HepG2 (cell line): ENCODE data around the gene CDH13. TPM values are rescaled to one million over a fixed set of nuclear protein-coding genes. Genes with fewer than 3 reads are reported as not detected.

Source experiments
- ATAC-seq: fragments of 200-7000 bp; cut with Tn5 transposase; 3 replicates; pipeline ENCODE4 v1.9.1; 2020; ENCODE audit warnings: mild to moderate bottlenecking, moderate library complexity
- BruUV-seq: library from RNA; stranded (reverse); fragments of 400-500 nt; replicated peaks from 2 replicates; lab custom pipeline; 2021; lab: Mats Ljungman, UMichigan
- CTCF ChIA-PET: fragments of 300-600 bp; formaldehyde crosslinking; extraction: SDS; loops from one replicate; lab custom pipeline; 2021; ENCODE audit warnings: low total read pairs, inconsistent platforms, low intra/inter-chr PET ratio; lab: Yijun Ruan, JAX
- POLR2A ChIA-PET: fragments of 350-600 bp; sonication (Branson Sonifier 250); formaldehyde crosslinking; loops from one replicate; lab custom pipeline; 2020; ENCODE audit warnings: antibody characterized with exemption, inconsistent platforms; lab: Yijun Ruan, JAX
- DNase-seq: peaks from one replicate; pipeline ENCODE4 v3.0.0-alpha.2; 2015; ENCODE audit warnings: low spot score
- FAIRE-seq: peaks from 3 replicates; lab custom pipeline; 2011; peaks lifted over from hg19 to GRCh38; lab: Jason Lieb, UNC
- H2AFZ ChIP-seq: one replicate; pipeline ENCODE4 v1.6.1; 2011; ENCODE audit warnings: low read length, inconsistent platforms
- H3K27ac ChIP-seq: fragments of 300-600 bp; 3 replicates; pipeline ENCODE4 v1.8.0; 2011; ENCODE audit warnings: mixed run types, mild to moderate bottlenecking, mixed read lengths, low read length, inconsistent platforms; ENCODE audit not compliant: insufficient read depth; ENCODE audit errors: extremely low read length
- H3K27me3 ChIP-seq, 2 experiments: fragments of 200-600 bp in 1 of 2; 2 replicates in 1 of 2; 3 replicates in 1 of 2; pipeline versions ENCODE4 v1.6.0 to v1.8.0; 2011; ENCODE audit warnings: low read length in 2 of 2, mild to moderate bottlenecking in 2 of 2, moderate library complexity in 2 of 2, inconsistent platforms in 1 of 2; ENCODE audit not compliant: insufficient read depth in 2 of 2, control insufficient read depth in 1 of 2
- H3K36me3 ChIP-seq, 2 experiments: fragments of 200-600 bp in 1 of 2; replicated peaks in 1 of 2; 2 replicates in 1 of 2; 3 replicates in 1 of 2; pipeline versions ENCODE4 v1.5.1 to v1.8.0; 2011; ENCODE audit warnings: low read length in 2 of 2, inconsistent platforms in 1 of 2; ENCODE audit not compliant: insufficient read depth in 2 of 2, control insufficient read depth in 1 of 2
- H3K4me1 ChIP-seq: 2 replicates; pipeline ENCODE4 v1.5.1; 2012; ENCODE audit warnings: low read length, inconsistent platforms; ENCODE audit not compliant: insufficient read depth
- H3K4me2 ChIP-seq: 2 replicates; pipeline ENCODE4 v1.6.0; 2011; ENCODE audit warnings: low read depth, low read length, inconsistent platforms
- H3K4me3 ChIP-seq, 3 experiments: fragments of 200-600 bp in 1 of 3; sonication (generic), shearing (Covaris generic) in 1 of 3; replicated peaks in 1 of 3; 2 replicates each; pipeline ENCODE4 v1.5.1; 2011 to 2016; ENCODE audit warnings: low read length in 3 of 3, inconsistent platforms in 2 of 3, low read depth in 2 of 3, mild to moderate bottlenecking in 2 of 3, control low read depth in 1 of 3, mixed read lengths in 1 of 3; ENCODE audit not compliant: insufficient read depth in 1 of 3
- H3K79me2 ChIP-seq: one replicate; pipeline ENCODE4 v1.6.1; 2011; ENCODE audit warnings: low read length, inconsistent platforms; ENCODE audit not compliant: insufficient read depth
- H3K9ac ChIP-seq: 2 replicates; pipeline ENCODE4 v1.6.0; 2011; ENCODE audit warnings: mild to moderate bottlenecking, low read depth, low read length, inconsistent platforms; ENCODE audit not compliant: insufficient read depth
- H3K9me3 ChIP-seq: 2 replicates; pipeline ENCODE4 v1.5.1; 2012; ENCODE audit warnings: mild to moderate bottlenecking, low read length
- H4K20me1 ChIP-seq: 2 replicates; pipeline ENCODE4 v1.6.0; 2011; ENCODE audit warnings: inconsistent platforms, mild to moderate bottlenecking, low read length, moderate library complexity; ENCODE audit not compliant: insufficient read depth
- MATR3 ChIP-seq: sonication (generic); formaldehyde crosslinking; IDR thresholded peaks from 2 replicates; pipeline ENCODE4 v1.4.0; 2020; ENCODE audit warnings: missing genetic modification reagents
- MIER3 ChIP-seq: IDR thresholded peaks from 2 replicates; pipeline ENCODE4 v1.6.1; 2016; ENCODE audit warnings: missing compliant biosample characterization, borderline replicate concordance
- NR3C1 ChIP-seq: sonication (generic); formaldehyde crosslinking; IDR thresholded peaks from 2 replicates; pipeline ENCODE4 v1.4.0; 2020; ENCODE audit warnings: missing genetic modification reagents
- SNAI1 ChIP-seq: sonication (generic); formaldehyde crosslinking; IDR thresholded peaks from 2 replicates; pipeline ENCODE4 v1.5.0; 2020; ENCODE audit warnings: mild to moderate bottlenecking, missing genetic modification reagents, borderline replicate concordance
- ZC3H13 ChIP-seq: sonication (generic); formaldehyde crosslinking; IDR thresholded peaks from 2 replicates; pipeline ENCODE4 v1.8.1; 2023; ENCODE audit warnings: mild to moderate bottlenecking, missing genetic modification reagents, moderate library complexity
- ZFYVE20 ChIP-seq: sonication (generic); formaldehyde crosslinking; IDR thresholded peaks from 2 replicates; pipeline ENCODE4 v1.8.0; 2023; ENCODE audit warnings: low read depth, mild to moderate bottlenecking, moderate library complexity, missing genetic modification reagents, borderline replicate concordance
- ZNF143 ChIP-seq: sonication (generic); formaldehyde crosslinking; IDR thresholded peaks from 2 replicates; pipeline ENCODE4 v1.4.0; 2020; ENCODE audit warnings: missing genetic modification reagents
- ZNF737 ChIP-seq: sonication (generic); formaldehyde crosslinking; IDR thresholded peaks from 2 replicates; pipeline ENCODE4 v1.5.0; 2020; ENCODE audit warnings: missing genetic modification reagents, mild to moderate bottlenecking, borderline replicate concordance
- ZNF879 ChIP-seq: sonication (generic); formaldehyde crosslinking; IDR thresholded peaks from 2 replicates; pipeline ENCODE4 v1.8.1; 2023; ENCODE audit warnings: missing genetic modification reagents
- WGBS: methylation state at CpG from one replicate; pipeline ENCODE4 v1.1.6; 2017; ENCODE audit warnings: low lambda C conversion rate; 5-methylcytosine and 5-hydroxymethylcytosine counted together
- in situ Hi-C: cut with HindIII; loops from 2 replicates; pipeline ENCODE4 v1.10.0; 2017; ENCODE audit warnings: low pct_unique_long_range_greater_than_20kb; ENCODE audit not compliant: extremely low pct_ligation_motif_present
- intact Hi-C: fragments of 100-400 bp; cut with micrococcal nuclease; formaldehyde crosslinking; loops from one replicate; pipeline ENCODE4 v1.10.0; 2022; ENCODE audit not compliant: unreplicated experiment
- polyA plus RNA-seq, 8 experiments: library from polyadenylated mRNA; depleted of rRNA in 3 of 8; stranded (reverse) in 7 of 8; unstranded in 1 of 8; fragments of >200 nt; fragmentation: Illumina TruSeq in 4 of 8; extraction: Trizol in 4 of 8; gene quantifications; 2 replicates each; pipeline versions ENCODE4 v1.2.1 to v1.2.3, GENCODE V29; 2011 to 2016; ENCODE audit warnings: low read depth in 4 of 8, missing spikeins in 1 of 8, mixed read lengths in 1 of 8; ENCODE audit not compliant: insufficient read depth in 1 of 8
- total RNA-seq, 5 experiments: library from RNA; depleted of rRNA; stranded (reverse); fragments of >200 nt; fragmentation: Illumina TruSeq; extraction: Trizol; gene quantifications; 2 replicates each; pipeline ENCODE4 v1.2.3, GENCODE V29; 2016; ENCODE audit warnings: low read depth in 1 of 5
- TF ChIP-seq, protein P1 (sequence below): IDR thresholded peaks from 2 replicates; pipeline ENCODE4 v1.6.1; 2016; ENCODE audit warnings: control low read depth
- TF ChIP-seq, protein P2 (sequence below): sonication (generic); formaldehyde crosslinking; IDR thresholded peaks from 2 replicates; pipeline ENCODE4 v1.5.1; 2020; ENCODE audit warnings: mild to moderate bottlenecking, missing genetic modification reagents, moderate library complexity
- TF ChIP-seq, protein P3 (sequence below): sonication (generic); formaldehyde crosslinking; IDR thresholded peaks from 2 replicates; pipeline ENCODE4 v1.8.0; 2022; ENCODE audit warnings: mild to moderate bottlenecking, missing genetic modification reagents; ENCODE audit not compliant: insufficient replicate concordance
- TF ChIP-seq, protein P4 (sequence below): sonication (generic); formaldehyde crosslinking; IDR thresholded peaks from 2 replicates; pipeline ENCODE4 v1.4.0; 2020; ENCODE audit warnings: missing genetic modification reagents; ENCODE audit errors: not compliant biosample characterization
- TF ChIP-seq, protein P5 (sequence below): sonication (generic); formaldehyde crosslinking; IDR thresholded peaks from 2 replicates; pipeline ENCODE4 v1.8.1; 2023; ENCODE audit warnings: missing genetic modification reagents, inconsistent platforms, borderline replicate concordance

Gene CDH13
- total and polyA plus RNA-seq, 2 of the 13 experiments (the other 11 are each of a cell fraction or from before 2014, with no cell fraction given): not detected

DNA sequence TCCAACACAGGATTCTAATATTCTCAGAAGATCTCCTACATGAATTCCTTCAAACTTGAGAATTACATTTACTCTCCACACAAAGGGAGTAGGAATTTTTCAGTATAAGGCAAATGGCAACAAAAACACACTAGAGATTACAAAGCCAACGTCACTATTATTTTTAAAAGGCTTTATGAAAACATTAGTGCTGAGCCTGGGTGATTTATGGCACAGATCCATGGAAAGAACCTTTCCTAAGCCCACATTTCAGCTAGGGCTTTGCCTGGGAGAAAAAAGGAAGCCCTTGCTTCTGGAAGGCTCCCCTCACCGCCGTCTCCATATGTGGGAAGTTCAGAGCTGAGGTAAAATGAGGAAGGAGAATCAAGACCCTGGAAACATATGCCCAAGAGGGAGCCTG is 681.6 kb downstream of the CDH13 start:
- 1% methylated on average over 3 of the region's 3 CpGs for WGBS
- Histone ChIP-seq H3K4me3 (no peak overlapping the region), H3K4me2 (no peak overlapping the region), H3K9me3 (no peaks in the 10 kb centered on the region), H4K20me1 (no peaks in the 10 kb centered on the region), H3K36me3 (no peaks in the 10 kb centered on the region), H3K4me1 (no peaks in the 10 kb centered on the region), H3K27ac (no peak overlapping the region), H2AFZ (no peak overlapping the region), H3K27me3 (peaks cover 0 to 9% of the 10 kb centered on the region in 2 experiments; a peak in 1 of 5 replicates), H3K9ac (no peak overlapping the region), H3K79me2 (no peaks in the 10 kb centered on the region)
- CTCF ChIA-PET: no interaction called here
- POLR2A ChIA-PET: no interaction called here
- in situ Hi-C loops (no loop called here), intact Hi-C loops (no loop called here)
- BruUV-seq: no TSS peak
- TF ChIP-seq NR3C1 (CRISPR knock-in tag) (no peak), MIER3 (CRISPR knock-in tag) (no peak), MATR3 (CRISPR knock-in tag) (no peak), ZNF879 (CRISPR knock-in tag) (no peak), ZNF737 (CRISPR knock-in tag) (no peak), ZNF143 (no peak), ZFYVE20 (CRISPR knock-in tag) (no peak), SNAI1 (no peak), ZC3H13 (CRISPR knock-in tag) (no peak)
- TF ChIP-seq, protein P1, sequence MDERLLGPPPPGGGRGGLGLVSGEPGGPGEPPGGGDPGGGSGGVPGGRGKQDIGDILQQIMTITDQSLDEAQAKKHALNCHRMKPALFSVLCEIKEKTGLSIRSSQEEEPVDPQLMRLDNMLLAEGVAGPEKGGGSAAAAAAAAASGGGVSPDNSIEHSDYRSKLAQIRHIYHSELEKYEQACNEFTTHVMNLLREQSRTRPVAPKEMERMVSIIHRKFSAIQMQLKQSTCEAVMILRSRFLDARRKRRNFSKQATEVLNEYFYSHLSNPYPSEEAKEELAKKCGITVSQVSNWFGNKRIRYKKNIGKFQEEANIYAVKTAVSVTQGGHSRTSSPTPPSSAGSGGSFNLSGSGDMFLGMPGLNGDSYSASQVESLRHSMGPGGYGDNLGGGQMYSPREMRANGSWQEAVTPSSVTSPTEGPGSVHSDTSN (CRISPR knock-in tag): no peak
- TF ChIP-seq, protein P2, sequence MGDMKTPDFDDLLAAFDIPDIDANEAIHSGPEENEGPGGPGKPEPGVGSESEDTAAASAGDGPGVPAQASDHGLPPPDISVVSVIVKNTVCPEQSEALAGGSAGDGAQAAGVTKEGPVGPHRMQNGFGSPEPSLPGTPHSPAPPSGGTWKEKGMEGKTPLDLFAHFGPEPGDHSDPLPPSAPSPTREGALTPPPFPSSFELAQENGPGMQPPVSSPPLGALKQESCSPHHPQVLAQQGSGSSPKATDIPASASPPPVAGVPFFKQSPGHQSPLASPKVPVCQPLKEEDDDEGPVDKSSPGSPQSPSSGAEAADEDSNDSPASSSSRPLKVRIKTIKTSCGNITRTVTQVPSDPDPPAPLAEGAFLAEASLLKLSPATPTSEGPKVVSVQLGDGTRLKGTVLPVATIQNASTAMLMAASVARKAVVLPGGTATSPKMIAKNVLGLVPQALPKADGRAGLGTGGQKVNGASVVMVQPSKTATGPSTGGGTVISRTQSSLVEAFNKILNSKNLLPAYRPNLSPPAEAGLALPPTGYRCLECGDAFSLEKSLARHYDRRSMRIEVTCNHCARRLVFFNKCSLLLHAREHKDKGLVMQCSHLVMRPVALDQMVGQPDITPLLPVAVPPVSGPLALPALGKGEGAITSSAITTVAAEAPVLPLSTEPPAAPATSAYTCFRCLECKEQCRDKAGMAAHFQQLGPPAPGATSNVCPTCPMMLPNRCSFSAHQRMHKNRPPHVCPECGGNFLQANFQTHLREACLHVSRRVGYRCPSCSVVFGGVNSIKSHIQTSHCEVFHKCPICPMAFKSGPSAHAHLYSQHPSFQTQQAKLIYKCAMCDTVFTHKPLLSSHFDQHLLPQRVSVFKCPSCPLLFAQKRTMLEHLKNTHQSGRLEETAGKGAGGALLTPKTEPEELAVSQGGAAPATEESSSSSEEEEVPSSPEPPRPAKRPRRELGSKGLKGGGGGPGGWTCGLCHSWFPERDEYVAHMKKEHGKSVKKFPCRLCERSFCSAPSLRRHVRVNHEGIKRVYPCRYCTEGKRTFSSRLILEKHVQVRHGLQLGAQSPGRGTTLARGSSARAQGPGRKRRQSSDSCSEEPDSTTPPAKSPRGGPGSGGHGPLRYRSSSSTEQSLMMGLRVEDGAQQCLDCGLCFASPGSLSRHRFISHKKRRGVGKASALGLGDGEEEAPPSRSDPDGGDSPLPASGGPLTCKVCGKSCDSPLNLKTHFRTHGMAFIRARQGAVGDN (CRISPR knock-in tag): no peak
- TF ChIP-seq, protein P3, sequence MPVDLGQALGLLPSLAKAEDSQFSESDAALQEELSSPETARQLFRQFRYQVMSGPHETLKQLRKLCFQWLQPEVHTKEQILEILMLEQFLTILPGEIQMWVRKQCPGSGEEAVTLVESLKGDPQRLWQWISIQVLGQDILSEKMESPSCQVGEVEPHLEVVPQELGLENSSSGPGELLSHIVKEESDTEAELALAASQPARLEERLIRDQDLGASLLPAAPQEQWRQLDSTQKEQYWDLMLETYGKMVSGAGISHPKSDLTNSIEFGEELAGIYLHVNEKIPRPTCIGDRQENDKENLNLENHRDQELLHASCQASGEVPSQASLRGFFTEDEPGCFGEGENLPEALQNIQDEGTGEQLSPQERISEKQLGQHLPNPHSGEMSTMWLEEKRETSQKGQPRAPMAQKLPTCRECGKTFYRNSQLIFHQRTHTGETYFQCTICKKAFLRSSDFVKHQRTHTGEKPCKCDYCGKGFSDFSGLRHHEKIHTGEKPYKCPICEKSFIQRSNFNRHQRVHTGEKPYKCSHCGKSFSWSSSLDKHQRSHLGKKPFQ (CRISPR knock-in tag): no peak
- TF ChIP-seq, protein P4, sequence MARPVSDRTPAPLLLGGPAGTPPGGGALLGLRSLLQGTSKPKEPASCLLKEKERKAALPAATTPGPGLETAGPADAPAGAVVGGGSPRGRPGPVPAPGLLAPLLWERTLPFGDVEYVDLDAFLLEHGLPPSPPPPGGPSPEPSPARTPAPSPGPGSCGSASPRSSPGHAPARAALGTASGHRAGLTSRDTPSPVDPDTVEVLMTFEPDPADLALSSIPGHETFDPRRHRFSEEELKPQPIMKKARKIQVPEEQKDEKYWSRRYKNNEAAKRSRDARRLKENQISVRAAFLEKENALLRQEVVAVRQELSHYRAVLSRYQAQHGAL (CRISPR knock-in tag): no peak
- TF ChIP-seq, protein P5, sequence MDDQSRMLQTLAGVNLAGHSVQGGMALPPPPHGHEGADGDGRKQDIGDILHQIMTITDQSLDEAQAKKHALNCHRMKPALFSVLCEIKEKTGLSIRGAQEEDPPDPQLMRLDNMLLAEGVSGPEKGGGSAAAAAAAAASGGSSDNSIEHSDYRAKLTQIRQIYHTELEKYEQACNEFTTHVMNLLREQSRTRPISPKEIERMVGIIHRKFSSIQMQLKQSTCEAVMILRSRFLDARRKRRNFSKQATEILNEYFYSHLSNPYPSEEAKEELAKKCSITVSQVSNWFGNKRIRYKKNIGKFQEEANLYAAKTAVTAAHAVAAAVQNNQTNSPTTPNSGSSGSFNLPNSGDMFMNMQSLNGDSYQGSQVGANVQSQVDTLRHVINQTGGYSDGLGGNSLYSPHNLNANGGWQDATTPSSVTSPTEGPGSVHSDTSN: no peak
- DNase-seq (no peak), ATAC-seq (no peak), FAIRE-seq (no peak)
